Measurements from ENCODE around the gene FLNB. TPM values are rescaled to one million over a fixed set of nuclear protein-coding genes. Genes with fewer than 3 reads are reported as not detected.

Gene FLNB
- total RNA-seq, 2 experiments from 2014 or later = 14.6 TPM

GRCh38 chr3:58009026-58009748 lies 965 bp downstream of the FLNB start:
- ATAC-seq (ENCODE audit: low read depth) = peak; percentile 18
- H3K36me3 Mint-ChIP-seq = no peaks in the 10 kb centered on the region
- H3K27me3 Mint-ChIP-seq = peaks cover 2% of the 10 kb centered on the region
- H3K9me3 Mint-ChIP-seq = no peaks in the 10 kb centered on the region
- POLR2A ChIA-PET = no interaction called here
- peak; percentile 58 for DNase-seq
- H3K4me1 Mint-ChIP-seq = peaks cover 20% of the 10 kb centered on the region
- H3K27ac Mint-ChIP-seq = peak overlapping the region; percentile 10
- peak overlapping the region; percentile 89 for H3K4me3 Mint-ChIP-seq

GRCh38 chr3:58009749-58010535 lies 1.7 kb downstream of the FLNB start:
- H3K4me3 Mint-ChIP-seq = peak overlapping the region; percentile 89
- no peak for DNase-seq
- peak overlapping the region; percentile 10 for H3K27ac Mint-ChIP-seq
- ATAC-seq (ENCODE audit: low read depth) = no peak
- H3K27me3 Mint-ChIP-seq = peaks cover 2% of the 10 kb centered on the region
- H3K9me3 Mint-ChIP-seq = no peaks in the 10 kb centered on the region
- H3K36me3 Mint-ChIP-seq = no peaks in the 10 kb centered on the region
- POLR2A ChIA-PET = no interaction called here
- peaks cover 20% of the 10 kb centered on the region for H3K4me1 Mint-ChIP-seq

- ATAC-seq (ENCODE audit: low read depth) (no peak), DNase-seq (no peak)
- H3K4me3 Mint-ChIP-seq = peak overlapping the region; percentile 30
- H3K4me1 Mint-ChIP-seq = peaks cover 20% of the 10 kb centered on the region
- no peak overlapping the region for H3K27ac Mint-ChIP-seq
- no peaks in the 10 kb centered on the region for H3K9me3 Mint-ChIP-seq
- H3K36me3 Mint-ChIP-seq = no peaks in the 10 kb centered on the region
- POLR2A ChIA-PET = no interaction called here
- H3K27me3 Mint-ChIP-seq = peaks cover 2% of the 10 kb centered on the region
Observed at GRCh38 chr3:58010562-58010961, 2.3 kb downstream of the FLNB start.

GRCh38 chr3:58011580-58011979 lies 3.4 kb downstream of the FLNB start:
- Mint-ChIP-seq H3K27me3 (peaks cover 1% of the 10 kb centered on the region), H3K9me3 (no peaks in the 10 kb centered on the region), H3K4me1 (peaks cover 20% of the 10 kb centered on the region), H3K4me3 (no peak overlapping the region), H3K36me3 (no peaks in the 10 kb centered on the region), H3K27ac (no peak overlapping the region)
- POLR2A ChIA-PET = interaction anchor here (0.7 kb wide), 2 partner anchors 23 to 124 kb away, joined by 3 read pairs; no protein-coding TSS in a partner anchor
- no peak for DNase-seq
- no peak for ATAC-seq (ENCODE audit: low read depth)

GRCh38 chr3:58012302-58012701 lies 4.1 kb downstream of the FLNB start:
- no peaks in the 10 kb centered on the region for H3K9me3 Mint-ChIP-seq
- DNase-seq = no peak
- POLR2A ChIA-PET = interaction anchor here (0.5 to 0.7 kb wide), 2 partner anchors 13 to 123 kb away, joined by 3 to 4 read pairs; no protein-coding TSS in a partner anchor
- no peak overlapping the region for H3K27ac Mint-ChIP-seq
- peaks cover 20% of the 10 kb centered on the region for H3K4me1 Mint-ChIP-seq
- ATAC-seq (ENCODE audit: low read depth) = no peak
- H3K4me3 Mint-ChIP-seq = no peak overlapping the region
- no peaks in the 10 kb centered on the region for H3K27me3 Mint-ChIP-seq
- no peaks in the 10 kb centered on the region for H3K36me3 Mint-ChIP-seq

- no peak for ATAC-seq (ENCODE audit: low read depth)
- H3K36me3 Mint-ChIP-seq = no peaks in the 10 kb centered on the region
- peaks cover 21% of the 10 kb centered on the region for H3K4me1 Mint-ChIP-seq
- no peaks in the 10 kb centered on the region for H3K27me3 Mint-ChIP-seq
- POLR2A ChIA-PET = no interaction called here
- DNase-seq = no peak
- no peak overlapping the region for H3K27ac Mint-ChIP-seq
- H3K9me3 Mint-ChIP-seq = no peaks in the 10 kb centered on the region
- H3K4me3 Mint-ChIP-seq = peak overlapping the region; percentile 2
Observed at GRCh38 chr3:58013099-58013498, 4.9 kb downstream of the FLNB start.

- H3K4me1 Mint-ChIP-seq = peaks cover 21% of the 10 kb centered on the region
- POLR2A ChIA-PET = interaction anchor here (0.6 kb wide), 1 partner anchor 1320 kb away, joined by 5 read pairs; no protein-coding TSS in a partner anchor
Observed at GRCh38 chr3:58013973-58014649, 5.9 kb downstream of the FLNB start.

GRCh38 chr3:58015520-58015915 lies 7.3 kb downstream of the FLNB start:
- ATAC-seq (ENCODE audit: low read depth) (no peak), DNase-seq (no peak)
- H3K9me3 Mint-ChIP-seq = no peaks in the 10 kb centered on the region
- H3K27me3 Mint-ChIP-seq = no peaks in the 10 kb centered on the region
- POLR2A ChIA-PET = no interaction called here
- H3K27ac Mint-ChIP-seq = no peak overlapping the region
- no peak overlapping the region for H3K4me3 Mint-ChIP-seq
- H3K4me1 Mint-ChIP-seq = peaks cover 21% of the 10 kb centered on the region
- H3K36me3 Mint-ChIP-seq = no peaks in the 10 kb centered on the region

More at GRCh38 chr3:58013973-58014649, 5.9 kb downstream of the FLNB start:
- Mint-ChIP-seq H3K27me3 (no peaks in the 10 kb centered on the region), H3K27ac (no peak overlapping the region), H3K9me3 (no peaks in the 10 kb centered on the region), H3K4me3 (no peak overlapping the region), H3K36me3 (no peaks in the 10 kb centered on the region)
- no peak for DNase-seq
- no peak for ATAC-seq (ENCODE audit: low read depth)

- Mint-ChIP-seq H3K9me3 (no peaks in the 10 kb centered on the region), H3K4me3 (no peak overlapping the region), H3K27ac (no peak overlapping the region), H3K4me1 (peaks cover 22% of the 10 kb centered on the region), H3K27me3 (no peaks in the 10 kb centered on the region), H3K36me3 (no peaks in the 10 kb centered on the region)
- no peak for DNase-seq
- ATAC-seq (ENCODE audit: low read depth) = no peak
- POLR2A ChIA-PET = no interaction called here
Observed at GRCh38 chr3:58016710-58017109, 8.5 kb downstream of the FLNB start.

- DNase-seq = no peak
- Mint-ChIP-seq H3K27ac (no peak overlapping the region), H3K9me3 (no peaks in the 10 kb centered on the region), H3K4me1 (peaks cover 12% of the 10 kb centered on the region), H3K36me3 (no peaks in the 10 kb centered on the region), H3K4me3 (no peak overlapping the region), H3K27me3 (no peaks in the 10 kb centered on the region)
- ATAC-seq (ENCODE audit: low read depth) = no peak
- POLR2A ChIA-PET = no interaction called here
Observed at GRCh38 chr3:58018892-58019742, 10.9 kb downstream of the FLNB start.

- Mint-ChIP-seq H3K9me3 (no peaks in the 10 kb centered on the region), H3K27ac (no peak overlapping the region), H3K36me3 (no peaks in the 10 kb centered on the region), H3K27me3 (no peaks in the 10 kb centered on the region), H3K4me3 (no peak overlapping the region), H3K4me1 (peaks cover 12% of the 10 kb centered on the region)
- no peak for DNase-seq
- no peak for ATAC-seq (ENCODE audit: low read depth)
- POLR2A ChIA-PET = interaction anchor here (0.7 kb wide), 1 partner anchor 116 kb away, joined by 3 read pairs; no protein-coding TSS in a partner anchor
Observed at GRCh38 chr3:58020783-58021071, 12.5 kb downstream of the FLNB start.

- Mint-ChIP-seq H3K9me3 (no peaks in the 10 kb centered on the region), H3K4me3 (no peak overlapping the region), H3K4me1 (peaks cover 12% of the 10 kb centered on the region), H3K27ac (no peak overlapping the region), H3K27me3 (no peaks in the 10 kb centered on the region), H3K36me3 (no peaks in the 10 kb centered on the region)
- POLR2A ChIA-PET = no interaction called here
- DNase-seq (no peak), ATAC-seq (ENCODE audit: low read depth) (no peak)
Observed at GRCh38 chr3:58021072-58021959, 13.1 kb downstream of the FLNB start.

Data from activated naive CD8-positive, alpha-beta T cell treated with anti-CD3 and anti-CD28 coated beads, Interleukin-2, amount 10 ng/mL, durations not matched to agents 7 days and 5 days (primary cell).